ENCODE measurements around the gene TNKS1BP1.
"Not testable (repeated sequence)": the region's sequence is repeated elsewhere in the genome, so short reads cannot be mapped to it uniquely, and the experiment has no call there.

TNKS1BP1 gene

DNA sequence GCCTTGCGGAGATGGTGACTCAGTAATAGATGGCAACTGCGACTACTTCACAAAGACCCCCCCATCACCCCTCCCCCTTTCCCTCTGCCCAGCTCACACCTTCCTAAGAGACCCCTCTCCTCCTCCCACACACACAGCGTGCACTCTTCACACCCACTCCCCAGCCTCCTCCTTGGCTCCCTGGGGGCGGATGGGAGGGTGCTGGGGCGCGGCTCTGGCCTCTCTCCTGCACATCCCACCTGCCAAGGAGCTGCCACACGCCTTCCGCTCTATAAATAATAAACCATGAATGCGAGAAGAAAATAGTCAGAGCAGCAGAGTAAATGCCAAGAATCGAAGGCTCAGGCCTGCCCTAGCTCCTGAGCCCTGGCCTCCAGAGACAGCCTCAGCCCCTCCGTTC lies 17.9 kb upstream of the TNKS1BP1 start:
- TF ChIP-seq ARNT (IDR thresholded peaks at IDR 0.05): no peak
- TF ChIP-seq CTBP1 (IDR thresholded peaks at IDR 0.05; ENCODE audit: borderline replicate concordance): no peak
- TF ChIP-seq, protein P1, sequence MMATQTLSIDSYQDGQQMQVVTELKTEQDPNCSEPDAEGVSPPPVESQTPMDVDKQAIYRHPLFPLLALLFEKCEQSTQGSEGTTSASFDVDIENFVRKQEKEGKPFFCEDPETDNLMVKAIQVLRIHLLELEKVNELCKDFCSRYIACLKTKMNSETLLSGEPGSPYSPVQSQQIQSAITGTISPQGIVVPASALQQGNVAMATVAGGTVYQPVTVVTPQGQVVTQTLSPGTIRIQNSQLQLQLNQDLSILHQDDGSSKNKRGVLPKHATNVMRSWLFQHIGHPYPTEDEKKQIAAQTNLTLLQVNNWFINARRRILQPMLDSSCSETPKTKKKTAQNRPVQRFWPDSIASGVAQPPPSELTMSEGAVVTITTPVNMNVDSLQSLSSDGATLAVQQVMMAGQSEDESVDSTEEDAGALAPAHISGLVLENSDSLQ (IDR thresholded peaks at IDR 0.05): no peak
- no peak for TF ChIP-seq FOXM1 (IDR thresholded peaks at IDR 0.05; ENCODE audit: borderline replicate concordance)
- TF ChIP-seq FOXK2 (IDR thresholded peaks at IDR 0.05): no peak
- TF ChIP-seq TARDBP (IDR thresholded peaks at IDR 0.05): no peak
- no peak for TF ChIP-seq LEF1 (IDR thresholded peaks at IDR 0.05; ENCODE audit: borderline replicate concordance)
- no peak for TF ChIP-seq BHLHE40 (IDR thresholded peaks at IDR 0.05; ENCODE audit: borderline replicate concordance)
- no peak for TF ChIP-seq FOXA1 (IDR thresholded peaks at IDR 0.05)
- TF ChIP-seq NFRKB (IDR thresholded peaks at IDR 0.05): no peak
- no peak for TF ChIP-seq SUZ12 (IDR thresholded peaks at IDR 0.05)
- CTCF ChIA-PET: no interaction called here
- POLR2A ChIA-PET: interaction anchor here (1.5 kb wide), 1 partner anchor 17 kb away, joined by 8 read pairs; no protein-coding TSS in a partner anchor
- no peak for DNase-seq (ENCODE audit: extremely low spot score)

DNA sequence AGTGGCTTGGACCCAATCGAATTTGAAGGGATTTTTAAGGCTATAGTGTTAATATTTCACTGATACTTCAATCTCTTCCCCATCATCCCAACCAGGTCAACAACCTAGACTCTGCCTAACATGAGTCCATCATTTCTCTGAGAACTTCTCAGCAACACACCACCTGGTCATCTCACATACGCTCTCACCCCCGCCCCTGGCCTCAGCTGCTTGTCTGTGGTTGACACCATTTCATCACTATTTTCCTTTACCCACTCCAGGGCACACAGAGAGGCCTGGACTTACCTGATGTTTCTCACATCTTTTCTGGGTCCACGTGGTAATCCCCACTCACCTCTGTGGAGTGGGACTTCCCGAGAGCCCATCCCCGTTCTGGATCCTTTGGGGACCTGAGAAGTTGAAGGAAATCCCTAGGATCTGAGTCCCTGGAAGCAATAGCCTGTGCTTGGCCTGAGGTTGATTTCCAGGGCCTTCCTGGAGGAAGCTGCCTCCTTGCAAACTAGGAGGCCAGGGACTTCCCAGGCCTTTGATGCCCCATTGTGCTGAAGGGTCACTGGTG lies 16.6 kb upstream of the TNKS1BP1 start:
- DNase-seq (ENCODE audit: extremely low spot score): no peak
- TF ChIP-seq BHLHE40 (IDR thresholded peaks at IDR 0.05; ENCODE audit: borderline replicate concordance): no peak
- no peak for TF ChIP-seq SP1 (IDR thresholded peaks at IDR 0.05)
- TF ChIP-seq TARDBP (IDR thresholded peaks at IDR 0.05): no peak
- no peak for TF ChIP-seq L3MBTL2 (conservative IDR thresholded peaks at IDR 0.05)
- no peak for TF ChIP-seq SUZ12 (IDR thresholded peaks at IDR 0.05)
- no peak for TF ChIP-seq FOXM1 (IDR thresholded peaks at IDR 0.05; ENCODE audit: borderline replicate concordance)
- no peak for TF ChIP-seq ZNF384 (IDR thresholded peaks at IDR 0.05)
- TF ChIP-seq ARNT (IDR thresholded peaks at IDR 0.05): no peak
- TF ChIP-seq FOXA1 (IDR thresholded peaks at IDR 0.05): no peak
- no peak for TF ChIP-seq HDGF (IDR thresholded peaks at IDR 0.05; ENCODE audit: borderline replicate concordance)
- no peak for TF ChIP-seq FOXK2 (IDR thresholded peaks at IDR 0.05)
- no peak for TF ChIP-seq NFRKB (IDR thresholded peaks at IDR 0.05)
- no peak for TF ChIP-seq LEF1 (IDR thresholded peaks at IDR 0.05; ENCODE audit: borderline replicate concordance)
- TF ChIP-seq ELF4 (IDR thresholded peaks at IDR 0.05): no peak
- TF ChIP-seq CTBP1 (IDR thresholded peaks at IDR 0.05; ENCODE audit: borderline replicate concordance): no peak
- TF ChIP-seq, protein P1 (IDR thresholded peaks at IDR 0.05): no peak
- CTCF ChIA-PET: interaction anchor here (0.8 kb wide), 1 partner anchor 30 kb away, joined by 3 read pairs; no protein-coding TSS in a partner anchor

DNA sequence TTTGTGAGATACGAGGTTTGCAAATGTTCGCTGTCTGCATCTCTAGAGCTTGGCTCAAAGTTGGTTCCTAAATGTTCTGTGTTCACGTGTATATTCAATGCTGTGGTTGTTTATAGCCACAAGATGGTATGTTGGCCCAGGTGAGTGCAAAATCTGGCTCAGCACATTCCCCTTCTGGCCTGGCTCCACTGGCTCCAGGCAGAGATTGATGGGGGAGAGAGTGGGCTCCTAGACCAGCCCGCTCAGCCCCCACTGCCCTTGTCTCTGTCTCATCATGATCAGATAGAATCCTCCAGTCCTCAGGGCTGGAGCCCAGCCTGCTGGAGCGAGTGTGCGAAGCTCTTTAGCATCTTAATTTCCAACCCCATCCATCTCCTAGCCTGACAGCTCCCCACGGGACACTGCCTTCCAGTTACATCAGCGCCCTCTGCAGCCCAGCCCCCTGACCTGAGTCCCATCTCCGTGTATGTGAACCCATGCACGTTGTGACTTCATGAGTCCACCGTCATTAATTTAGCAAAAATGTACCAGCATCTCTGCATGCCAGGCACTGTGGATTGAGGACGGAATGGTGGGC lies 15.4 kb upstream of the TNKS1BP1 start:
- TF ChIP-seq CTBP1 (IDR thresholded peaks at IDR 0.05; ENCODE audit: borderline replicate concordance): no peak
- TF ChIP-seq LEF1 (IDR thresholded peaks at IDR 0.05; ENCODE audit: borderline replicate concordance): no peak
- TF ChIP-seq, protein P1 (IDR thresholded peaks at IDR 0.05): peak; percentile 94
- no peak for TF ChIP-seq ELF4 (IDR thresholded peaks at IDR 0.05)
- ChIA-PET POLR2A (interaction anchor here (1.0 to 7.3 kb wide), 2 partner anchors 15 to 28 kb away, joined by 4 to 121 read pairs; partner anchors contain the start of gene TNKS1BP1), CTCF (interaction anchor here (0.6 to 1.1 kb wide), 7 partner anchors 10 to 1286 kb away, joined by 3 to 6 read pairs (median 3); no protein-coding TSS in a partner anchor)

More for the DNA sequence above, 16.6 kb upstream of the TNKS1BP1 start:
- POLR2A ChIA-PET: interaction anchor here (7.3 kb wide), 1 partner anchor 16 kb away, joined by 121 read pairs; the partner anchor contains the start of gene TNKS1BP1

DNA sequence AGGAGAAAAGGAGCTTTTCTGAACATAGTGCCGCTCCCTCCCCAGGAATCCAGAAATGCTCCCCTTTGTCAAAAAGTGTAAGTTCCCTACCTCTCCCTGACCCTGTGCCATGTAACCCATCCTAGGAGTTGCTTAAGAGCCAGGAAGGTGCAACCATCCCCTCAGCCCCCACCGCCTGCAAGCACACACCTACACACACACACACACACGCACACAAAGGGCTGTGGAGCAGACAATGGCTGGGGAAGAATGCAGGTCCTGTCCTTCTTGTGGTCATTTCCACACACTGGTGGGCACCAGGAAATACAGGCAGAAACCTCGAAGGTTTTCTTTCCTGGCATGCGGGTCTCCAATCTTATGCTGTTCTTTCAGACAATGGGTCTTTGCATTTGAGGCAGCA lies 14.6 kb upstream of the TNKS1BP1 start:
- POLR2A ChIA-PET: interaction anchor here (7.3 kb wide), 1 partner anchor 14 kb away, joined by 121 read pairs; the partner anchor contains the start of gene TNKS1BP1
- CTCF ChIA-PET: interaction anchor here (0.9 to 1.5 kb wide), 3 partner anchors 13 to 78 kb away, joined by 3 to 5 read pairs (median 3); no protein-coding TSS in a partner anchor
- no peak for DNase-seq (ENCODE audit: extremely low spot score)
- no peak for TF ChIP-seq FOXK2 (IDR thresholded peaks at IDR 0.05)

More for the DNA sequence above, 15.4 kb upstream of the TNKS1BP1 start:
- peak; percentile 56 for DNase-seq (ENCODE audit: extremely low spot score)

DNA sequence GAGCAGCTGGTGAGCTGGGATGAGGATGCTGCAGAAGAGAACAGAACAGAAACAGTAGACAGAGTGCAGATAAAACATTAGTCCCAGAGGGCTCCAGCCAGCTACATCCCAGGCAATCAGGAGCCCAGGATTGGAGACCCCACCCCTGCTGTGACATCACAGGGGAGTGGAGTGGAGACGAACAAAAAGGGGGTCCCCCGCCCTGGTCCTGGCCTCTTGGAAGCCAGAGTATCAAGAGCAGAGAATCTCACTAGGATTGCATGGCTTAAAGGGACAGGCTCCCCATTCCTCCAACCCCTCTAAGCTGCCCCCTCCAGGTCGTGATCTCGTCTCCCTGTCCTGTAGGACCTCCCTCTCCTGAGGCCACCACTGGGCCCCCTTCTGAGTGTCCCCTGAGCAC lies 13.4 kb upstream of the TNKS1BP1 start, which contains the start of gene P2RX3:
P2RX3 (plus strand) TSS at position 211 of the 400 bp plus-strand sequence. CDS start 199 bp downstream, outside the sequence.
- TF ChIP-seq LEF1 (IDR thresholded peaks at IDR 0.05; ENCODE audit: borderline replicate concordance) (no peak), BHLHE40 (IDR thresholded peaks at IDR 0.05; ENCODE audit: borderline replicate concordance) (no peak), SP1 (IDR thresholded peaks at IDR 0.05) (no peak)
- DNase-seq (ENCODE audit: extremely low spot score): no peak
- ChIA-PET POLR2A (interaction anchor here (0.9 to 7.3 kb wide), 2 partner anchors 11 to 13 kb away, joined by 3 to 121 read pairs; partner anchors contain the start of gene TNKS1BP1), CTCF (interaction anchor here (0.6 to 1.5 kb wide), 2 partner anchors 12 to 497 kb away, joined by 3 to 4 read pairs; no protein-coding TSS in a partner anchor)

DNA sequence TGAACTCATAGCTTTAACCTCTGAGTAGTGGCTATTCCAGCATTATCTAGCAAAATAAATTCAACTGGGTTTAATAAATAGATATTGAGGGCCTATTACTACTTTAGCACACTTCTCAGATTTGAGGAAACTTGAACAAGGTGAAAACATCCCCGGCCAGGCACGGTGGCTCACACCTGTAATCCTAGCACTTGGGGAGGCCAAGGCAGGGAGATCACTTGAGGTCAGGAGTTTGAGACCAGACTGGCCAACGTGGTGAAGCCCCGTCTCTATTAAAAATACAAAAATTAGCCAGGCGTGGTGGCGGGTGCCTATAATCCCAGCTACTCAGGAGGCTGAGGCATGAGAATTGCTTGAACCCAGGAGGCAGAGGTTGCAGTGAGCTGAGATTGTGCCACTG lies 12.1 kb upstream of the TNKS1BP1 start:
- CTCF ChIA-PET: interaction anchor here (0.7 to 1.0 kb wide), 2 partner anchors 9 to 157 kb away, joined by 4 read pairs; no protein-coding TSS in a partner anchor
- not testable (repeated sequence) for DNase-seq (ENCODE audit: extremely low spot score)
- POLR2A ChIA-PET: interaction anchor here (1.5 to 7.3 kb wide), 2 partner anchors 12 to 179 kb away, joined by 3 to 121 read pairs; partner anchors contain the start of genes SLC43A1 and TNKS1BP1
